Measurements from ENCODE around the gene CDKN1C. TPM values are rescaled to one million over a fixed set of nuclear protein-coding genes. Genes with fewer than 3 reads are reported as not detected.

Gene CDKN1C
- total RNA-seq, 2 experiments from 2014 or later: 0.41 to 0.69 TPM

DNA sequence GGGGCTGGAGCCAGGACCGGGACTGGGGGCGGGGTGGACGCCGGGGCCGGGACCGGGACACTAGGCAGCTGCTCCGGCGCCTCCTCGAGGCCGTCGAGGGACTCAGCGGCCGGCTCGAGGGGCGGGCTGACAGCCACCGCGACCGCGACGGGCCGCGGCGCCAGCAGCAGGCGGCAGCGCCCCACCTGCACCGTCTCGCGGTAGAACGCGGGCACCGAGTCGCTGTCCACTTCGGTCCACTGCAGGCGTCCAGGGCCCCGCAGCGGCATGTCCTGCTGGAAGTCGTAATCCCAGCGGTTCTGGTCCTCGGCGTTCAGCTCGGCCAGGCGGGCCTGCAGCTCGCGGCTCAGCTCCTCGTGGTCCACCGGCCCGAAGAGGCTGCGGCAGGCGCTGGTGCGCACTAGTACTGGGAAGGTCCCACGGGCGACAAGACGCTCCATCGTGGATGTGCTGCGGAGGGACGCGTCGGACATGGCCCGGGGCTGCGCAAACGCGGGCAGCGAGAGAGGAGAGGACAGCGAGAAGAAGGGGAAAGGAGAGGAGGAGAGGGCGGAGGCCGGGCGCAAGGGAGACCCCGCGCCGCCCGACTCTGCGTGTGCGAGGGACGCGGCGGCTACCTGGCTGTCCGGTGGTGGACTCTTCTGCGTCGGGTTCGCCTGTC lies 428 bp downstream of the CDKN1C start:
- peaks cover 2% of the 10 kb centered on the region for H3K27me3 Mint-ChIP-seq
- intact Hi-C loops (cut with micrococcal nuclease): loop anchor here (5.0 to 10.0 kb wide), 3 partner anchors 190 to 580 kb away; partner anchors contain the start of genes C11orf21, KCNQ1, KCNQ1OT1 and TSPAN32
- H3K4me3 Mint-ChIP-seq: peak overlapping the region; percentile 80
- H3K27ac Mint-ChIP-seq: no peak overlapping the region
- no peaks in the 10 kb centered on the region for H3K36me3 Mint-ChIP-seq
- DNase-seq: peak; percentile 45
- no peaks in the 10 kb centered on the region for H3K9me3 Mint-ChIP-seq
- ChIA-PET CTCF (interaction anchor here (0.9 to 13.2 kb wide), 3 partner anchors 11 to 351 kb away, joined by 3 to 532 read pairs (median 3); no protein-coding TSS in a partner anchor), POLR2A (no interaction called here)
- H3K4me1 Mint-ChIP-seq (ENCODE audit: low read depth): peaks cover 3% of the 10 kb centered on the region

DNA sequence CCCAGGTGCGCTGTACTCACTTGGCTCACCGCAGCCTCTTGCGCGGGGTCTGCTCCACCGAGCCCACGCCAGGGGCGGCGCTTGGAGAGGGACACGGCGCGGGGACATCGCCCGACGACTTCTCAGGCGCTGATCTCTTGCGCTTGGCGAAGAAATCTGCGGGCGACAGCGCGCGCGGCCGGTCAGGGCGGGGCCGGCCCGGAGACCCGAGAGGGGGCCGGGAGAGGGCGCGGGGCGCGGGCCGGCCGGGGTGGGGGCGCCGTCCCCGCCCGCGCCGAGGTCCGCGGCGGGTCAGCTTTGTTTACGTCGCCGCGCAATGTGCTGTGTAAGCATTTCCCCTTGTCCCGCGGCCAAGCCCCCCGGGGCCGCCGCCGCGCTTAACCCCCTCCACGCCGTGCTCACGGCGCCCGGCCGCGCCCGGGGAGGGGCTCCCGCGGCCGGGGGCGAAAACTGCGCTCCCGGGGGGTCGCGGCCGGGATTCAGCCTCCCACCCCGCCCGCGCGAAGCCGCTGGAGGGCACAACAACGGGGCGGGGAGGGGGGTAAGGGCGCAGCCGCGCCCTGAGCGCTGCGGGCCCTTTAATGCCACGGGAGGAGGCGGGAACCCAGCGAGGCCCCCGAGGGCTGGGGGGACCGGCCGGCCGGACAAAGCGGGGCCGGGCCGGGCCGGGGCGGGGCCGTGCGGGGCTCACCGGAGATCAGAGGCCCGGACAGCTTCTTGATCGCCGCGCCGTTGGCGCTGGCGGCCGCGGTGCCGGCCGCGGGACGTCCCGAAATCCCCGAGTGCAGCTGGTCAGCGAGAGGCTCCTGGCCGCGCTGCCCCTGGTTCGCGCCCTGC lies 1.4 kb downstream of the CDKN1C start:
- H3K4me1 Mint-ChIP-seq (ENCODE audit: low read depth): peaks cover 3% of the 10 kb centered on the region
- no peak overlapping the region for H3K4me3 Mint-ChIP-seq
- intact Hi-C loops (cut with micrococcal nuclease): loop anchor here (10.0 kb wide), 2 partner anchors 189 to 579 kb away; partner anchors contain the start of genes C11orf21, KCNQ1OT1 and TSPAN32
- no peaks in the 10 kb centered on the region for H3K36me3 Mint-ChIP-seq
- H3K9me3 Mint-ChIP-seq: no peaks in the 10 kb centered on the region
- H3K27ac Mint-ChIP-seq: no peak overlapping the region
- DNase-seq: no peak
- ChIA-PET CTCF (interaction anchor here (0.8 to 13.2 kb wide), 2 partner anchors 207 to 350 kb away, joined by 3 to 532 read pairs; no protein-coding TSS in a partner anchor), POLR2A (no interaction called here)
- H3K27me3 Mint-ChIP-seq: peaks cover 2% of the 10 kb centered on the region

DNA sequence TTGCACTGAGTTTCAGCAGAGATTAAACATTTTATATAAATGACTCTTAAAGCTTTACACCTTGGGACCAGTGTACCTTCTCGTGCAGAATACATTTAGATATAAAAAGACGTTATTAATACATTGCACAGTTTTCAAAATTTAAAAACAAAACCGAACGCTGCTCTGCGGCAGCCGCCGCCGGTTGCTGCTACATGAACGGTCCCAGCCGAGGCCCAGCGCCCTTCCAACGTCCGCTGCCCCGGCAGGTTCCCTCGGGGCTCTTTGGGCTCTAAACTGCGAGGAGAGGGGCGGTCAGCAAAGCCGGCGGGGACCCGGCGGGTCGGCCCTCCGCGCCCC lies 2.0 kb downstream of the CDKN1C start:
- intact Hi-C loops (cut with micrococcal nuclease): loop anchor here (10.0 kb wide), 2 partner anchors 189 to 579 kb away; partner anchors contain the start of genes C11orf21, KCNQ1OT1 and TSPAN32
- Mint-ChIP-seq H3K9me3 (no peaks in the 10 kb centered on the region), H3K4me3 (peak overlapping the region; percentile 16), H3K27ac (no peak overlapping the region), H3K4me1 (ENCODE audit: low read depth) (peaks cover 3% of the 10 kb centered on the region), H3K27me3 (peaks cover 2% of the 10 kb centered on the region), H3K36me3 (no peaks in the 10 kb centered on the region)
- ChIA-PET CTCF (interaction anchor here (0.8 to 13.2 kb wide), 4 partner anchors 8 to 350 kb away, joined by 3 to 532 read pairs (median 3); no protein-coding TSS in a partner anchor), POLR2A (no interaction called here)
- DNase-seq: no peak

DNA sequence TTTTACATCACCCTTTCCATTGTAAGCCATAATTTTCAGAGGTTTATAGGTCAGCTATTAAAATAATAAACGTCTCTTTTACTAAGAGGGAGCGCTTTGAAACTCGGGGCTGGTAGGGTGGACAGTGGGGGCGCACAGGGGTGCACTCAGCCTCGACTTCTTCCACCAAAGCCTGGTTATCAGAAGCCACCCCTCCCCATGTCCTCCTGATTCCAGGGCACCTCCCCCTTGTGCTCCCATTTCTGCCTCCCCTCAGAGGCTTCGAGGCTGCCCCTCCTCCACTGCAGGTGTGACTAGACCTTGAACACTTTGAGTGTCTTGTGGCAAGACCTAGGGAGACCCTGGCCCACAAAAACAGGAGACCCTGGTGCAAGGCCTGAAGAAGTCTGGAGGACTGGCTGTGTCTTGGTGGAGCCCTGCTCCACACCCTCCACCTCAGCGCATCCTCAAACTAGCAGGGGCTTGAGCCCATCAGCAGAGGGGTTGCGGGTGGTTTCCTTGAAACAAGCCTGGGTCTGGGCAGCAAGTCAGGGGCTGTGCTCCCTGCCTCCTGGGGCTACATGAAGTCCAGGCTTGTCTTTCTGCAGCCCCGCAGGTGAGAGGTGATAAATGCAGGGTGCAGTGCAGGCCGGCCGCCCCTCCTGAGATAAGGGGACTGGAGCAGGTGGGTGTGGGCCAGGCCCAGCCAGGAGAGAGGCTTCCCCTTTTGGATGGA lies 3.0 kb downstream of the CDKN1C start:
- peaks cover 3% of the 10 kb centered on the region for H3K4me1 Mint-ChIP-seq (ENCODE audit: low read depth)
- H3K27me3 Mint-ChIP-seq: peaks cover 2% of the 10 kb centered on the region
- no peak overlapping the region for H3K27ac Mint-ChIP-seq
- intact Hi-C loops (cut with micrococcal nuclease): loop anchor here (10.0 kb wide), 2 partner anchors 188 to 578 kb away; partner anchors contain the start of genes C11orf21, KCNQ1OT1 and TSPAN32
- H3K4me3 Mint-ChIP-seq: no peak overlapping the region
- peaks cover under 1% of the 10 kb centered on the region for H3K9me3 Mint-ChIP-seq
- CTCF ChIA-PET: interaction anchor here (1.2 to 13.2 kb wide), 4 partner anchors 9 to 624 kb away, joined by 3 to 532 read pairs (median 3); no protein-coding TSS in a partner anchor
- POLR2A ChIA-PET: interaction anchor here (1.0 kb wide), 1 partner anchor 181 kb away, joined by 3 read pairs; no protein-coding TSS in a partner anchor
- DNase-seq: no peak
- H3K36me3 Mint-ChIP-seq: no peaks in the 10 kb centered on the region

DNA sequence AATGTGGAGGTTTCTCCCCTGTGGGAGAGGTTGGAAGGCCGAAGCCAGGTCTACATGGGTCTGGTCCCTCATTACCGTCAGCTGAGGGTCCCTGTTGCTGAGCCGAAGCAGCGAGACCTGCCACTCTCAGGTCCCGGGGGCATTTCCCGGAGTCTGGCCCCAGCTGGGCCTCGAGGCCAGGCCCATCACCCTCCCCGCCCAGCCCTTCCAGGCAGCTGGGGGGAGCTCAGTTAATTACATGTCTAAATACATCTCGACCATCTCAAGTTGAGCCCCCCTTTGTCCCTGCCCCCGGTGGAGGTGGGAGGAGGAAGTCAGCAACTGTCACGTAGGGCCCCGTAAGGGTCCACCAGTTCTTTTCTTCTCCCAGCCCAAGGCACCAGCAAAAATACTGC lies 3.6 kb downstream of the CDKN1C start:
- DNase-seq: no peak
- Mint-ChIP-seq H3K9me3 (peaks cover 4% of the 10 kb centered on the region), H3K4me1 (ENCODE audit: low read depth) (peaks cover 3% of the 10 kb centered on the region), H3K27me3 (peaks cover 2% of the 10 kb centered on the region), H3K36me3 (no peaks in the 10 kb centered on the region), H3K4me3 (no peak overlapping the region), H3K27ac (no peak overlapping the region)
- intact Hi-C loops (cut with micrococcal nuclease): loop anchor here (10.0 kb wide), 2 partner anchors 187 to 577 kb away; partner anchors contain the start of genes C11orf21, KCNQ1OT1 and TSPAN32
- ChIA-PET POLR2A (interaction anchor here (1.0 kb wide), 1 partner anchor 180 kb away, joined by 3 read pairs; no protein-coding TSS in a partner anchor), CTCF (interaction anchor here (1.1 to 13.2 kb wide), 3 partner anchors 9 to 624 kb away, joined by 3 to 532 read pairs (median 7); no protein-coding TSS in a partner anchor)

DNA sequence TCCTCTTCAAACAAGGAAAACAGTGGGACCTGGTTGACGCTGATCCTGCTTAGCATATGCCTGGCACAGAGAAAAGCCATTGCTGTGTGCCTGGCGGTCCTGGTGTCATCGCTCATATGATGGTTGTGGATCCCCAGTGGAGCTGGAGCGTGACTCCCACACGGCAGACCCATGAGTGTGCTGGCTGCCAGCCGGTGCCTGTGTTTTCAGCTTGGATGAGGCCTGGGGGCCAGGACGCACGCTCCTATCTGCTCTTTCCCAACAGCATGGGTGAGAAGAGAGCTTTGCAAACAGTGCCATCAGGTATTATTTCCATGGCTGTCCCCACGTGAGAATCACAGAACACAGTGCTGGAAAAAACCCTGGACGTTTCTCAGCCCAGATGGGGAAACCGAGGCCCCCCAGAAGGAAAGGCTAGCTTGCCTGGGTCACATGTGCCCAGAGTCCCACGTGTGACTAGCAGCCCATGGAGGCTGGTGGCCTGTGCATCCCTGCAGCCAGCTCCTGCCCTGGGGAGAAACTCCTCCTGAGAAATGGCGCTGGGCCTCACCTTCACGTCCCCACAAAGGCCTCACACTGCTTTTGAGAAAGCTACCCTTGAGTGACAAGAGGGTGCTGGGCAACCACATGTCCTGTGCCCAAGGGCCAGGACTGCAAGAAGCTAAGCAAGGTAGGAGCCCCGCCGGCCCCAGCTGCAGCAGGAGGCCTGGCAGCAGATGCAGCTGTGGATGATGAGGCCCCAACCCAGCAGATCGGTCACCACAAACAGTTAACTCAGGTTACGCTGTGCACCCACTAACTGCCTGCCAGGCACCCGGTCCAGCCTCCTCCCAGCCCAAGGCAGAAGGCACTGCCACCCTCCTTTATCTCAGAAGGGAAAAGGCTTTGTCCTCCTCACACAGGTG lies 4.2 kb downstream of the CDKN1C start:
- Mint-ChIP-seq H3K27ac (no peak overlapping the region), H3K9me3 (peaks cover 8% of the 10 kb centered on the region), H3K4me1 (ENCODE audit: low read depth) (no peaks in the 10 kb centered on the region), H3K4me3 (no peak overlapping the region), H3K27me3 (peaks cover 2% of the 10 kb centered on the region), H3K36me3 (no peaks in the 10 kb centered on the region)
- POLR2A ChIA-PET: interaction anchor here (1.0 kb wide), 1 partner anchor 180 kb away, joined by 3 read pairs; no protein-coding TSS in a partner anchor
- CTCF ChIA-PET: interaction anchor here (1.1 to 13.2 kb wide), 3 partner anchors 10 to 623 kb away, joined by 3 to 532 read pairs (median 7); no protein-coding TSS in a partner anchor
- no peak for DNase-seq
- intact Hi-C loops (cut with micrococcal nuclease): loop anchor here (10.0 kb wide), 2 partner anchors 187 to 577 kb away; partner anchors contain the start of genes C11orf21, KCNQ1OT1 and TSPAN32

DNA sequence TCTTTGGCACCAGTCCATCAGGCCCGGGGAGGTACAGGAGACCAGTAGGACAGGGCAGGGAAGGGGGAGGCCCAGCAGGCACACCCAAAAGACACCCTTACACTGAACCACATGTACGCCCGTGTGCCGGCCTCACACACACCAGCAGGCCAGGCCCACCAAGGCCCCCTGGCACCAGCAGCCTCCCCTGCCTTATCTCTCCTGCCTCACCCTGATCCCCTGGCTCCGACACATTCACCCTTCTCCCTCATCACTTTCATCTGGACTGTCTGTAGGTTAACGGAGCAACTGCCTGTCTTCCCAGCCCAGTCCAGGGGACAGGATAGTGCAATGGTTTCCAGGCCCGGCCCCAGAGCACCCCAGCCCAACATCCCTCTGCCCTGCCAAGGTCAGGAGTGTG lies 4.9 kb downstream of the CDKN1C start:
- no peaks in the 10 kb centered on the region for H3K4me1 Mint-ChIP-seq (ENCODE audit: low read depth)
- intact Hi-C loops (cut with micrococcal nuclease): loop anchor here (10.0 kb wide), 2 partner anchors 186 to 576 kb away; partner anchors contain the start of genes C11orf21, KCNQ1OT1 and TSPAN32
- POLR2A ChIA-PET: no interaction called here
- H3K9me3 Mint-ChIP-seq: peaks cover 11% of the 10 kb centered on the region
- H3K4me3 Mint-ChIP-seq: no peak overlapping the region
- peaks cover 2% of the 10 kb centered on the region for H3K27me3 Mint-ChIP-seq
- no peak overlapping the region for H3K27ac Mint-ChIP-seq
- CTCF ChIA-PET: no interaction called here
- H3K36me3 Mint-ChIP-seq: no peaks in the 10 kb centered on the region
- no peak for DNase-seq

DNA sequence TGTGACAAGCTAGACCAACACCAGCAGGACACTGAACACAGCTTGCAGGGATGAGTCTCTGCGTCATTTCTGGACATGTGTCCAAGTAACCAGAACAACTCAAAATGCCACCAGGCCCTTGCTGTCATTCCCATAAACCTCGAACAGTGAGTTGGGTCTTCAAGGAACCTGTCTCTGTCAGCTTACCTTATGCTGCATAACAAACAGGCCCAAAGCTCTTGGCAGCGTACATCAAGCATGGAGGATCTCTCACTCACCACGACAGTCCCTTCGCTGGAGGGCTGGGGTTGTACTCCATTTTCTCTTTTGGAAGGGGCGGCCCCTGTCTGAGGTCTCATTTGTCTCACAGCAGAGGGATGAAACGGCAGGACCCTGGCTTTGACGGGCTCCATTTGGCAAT lies 6.8 kb downstream of the CDKN1C start:
- Mint-ChIP-seq H3K4me1 (ENCODE audit: low read depth) (no peaks in the 10 kb centered on the region), H3K27me3 (peaks cover 5% of the 10 kb centered on the region), H3K4me3 (no peak overlapping the region), H3K9me3 (peaks cover 17% of the 10 kb centered on the region), H3K27ac (no peak overlapping the region), H3K36me3 (no peaks in the 10 kb centered on the region)
- CTCF ChIA-PET: interaction anchor here (1.0 kb wide), 1 partner anchor 14 kb away, joined by 3 read pairs; no protein-coding TSS in a partner anchor
- POLR2A ChIA-PET: no interaction called here
- intact Hi-C loops (cut with micrococcal nuclease): no loop called here
- DNase-seq: no peak

DNA sequence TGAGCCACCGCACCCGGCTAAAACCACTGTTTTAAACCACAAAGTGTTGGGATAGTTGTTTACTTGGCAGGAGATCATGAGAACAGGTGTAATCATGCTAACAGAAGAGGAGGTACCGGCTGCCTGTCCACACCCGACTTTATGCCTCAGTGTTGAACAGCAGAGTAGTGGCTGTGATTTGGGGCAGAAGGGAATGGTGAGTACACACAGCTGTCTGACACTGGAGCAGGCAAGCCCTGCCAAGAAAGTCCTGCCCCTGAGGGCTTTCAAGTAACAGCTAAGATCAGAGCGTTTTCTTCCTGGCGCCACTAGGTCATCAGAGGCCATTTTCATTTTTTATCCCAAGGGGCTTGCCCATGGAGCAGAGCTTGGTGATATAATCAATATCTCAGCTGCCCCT lies 8.1 kb downstream of the CDKN1C start:
- Mint-ChIP-seq H3K27me3 (peaks cover 3% of the 10 kb centered on the region), H3K36me3 (no peaks in the 10 kb centered on the region), H3K9me3 (peaks cover 17% of the 10 kb centered on the region), H3K27ac (no peak overlapping the region), H3K4me1 (ENCODE audit: low read depth) (no peaks in the 10 kb centered on the region), H3K4me3 (no peak overlapping the region)
- ChIA-PET CTCF (interaction anchor here (1.0 to 2.6 kb wide), 3 partner anchors 11 to 346 kb away, joined by 3 to 15 read pairs (median 6); no protein-coding TSS in a partner anchor), POLR2A (no interaction called here)
- intact Hi-C loops (cut with micrococcal nuclease): no loop called here
- no peak for DNase-seq

DNA sequence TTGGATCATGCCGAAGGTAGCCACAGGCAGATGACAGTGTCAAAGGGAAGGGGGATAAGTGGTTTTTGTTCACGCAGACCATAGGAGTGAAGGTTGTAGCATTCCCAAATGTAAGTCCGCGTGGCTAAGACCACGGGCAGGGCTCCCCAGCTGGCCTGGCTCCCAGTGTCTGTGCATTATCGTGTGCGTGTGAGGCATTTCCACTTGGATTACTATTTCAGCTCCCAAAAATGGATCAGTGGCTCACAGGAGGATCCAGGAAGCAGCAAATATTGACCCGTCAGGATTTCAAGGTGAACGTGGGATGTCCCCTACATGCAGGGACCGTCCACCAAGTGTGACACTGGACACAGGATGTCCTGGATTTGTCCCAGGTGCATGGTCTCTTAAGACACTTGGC lies 10.6 kb downstream of the CDKN1C start:
- H3K27me3 Mint-ChIP-seq: peaks cover 14% of the 10 kb centered on the region

More for the DNA sequence above, 10.6 kb downstream of the CDKN1C start:
- ChIA-PET POLR2A (no interaction called here), CTCF (interaction anchor here (1.7 kb wide), 1 partner anchor 17 kb away, joined by 5 read pairs; no protein-coding TSS in a partner anchor)
- Mint-ChIP-seq H3K4me1 (ENCODE audit: low read depth) (peaks cover 4% of the 10 kb centered on the region), H3K9me3 (peaks cover 17% of the 10 kb centered on the region), H3K36me3 (no peaks in the 10 kb centered on the region), H3K27ac (no peak overlapping the region), H3K4me3 (no peak overlapping the region)
- DNase-seq: no peak
- intact Hi-C loops (cut with micrococcal nuclease): no loop called here

Measured in activated CD4-positive, alpha-beta memory T cell treated with anti-CD3 and anti-CD28 coated beads for 36 hours (primary cell).